GM12891 (cell line): ENCODE data around the gene SAYSD1.

ENCODE experiments used
- DNase-seq: peaks from one replicate; pipeline ENCODE4 v3.0.0; 2011; ENCODE audit warnings: low spot score; ENCODE audit not compliant: insufficient read length
- FAIRE-seq: peaks from 2 replicates; lab custom pipeline; 2011; peaks lifted over from hg19 to GRCh38; lab: Jason Lieb, UNC
- PAX5 ChIP-seq: IDR thresholded peaks from 2 replicates; pipeline ENCODE4 v1.6.1; 2011; ENCODE audit warnings: low read length, moderate library complexity, mild to moderate bottlenecking; ENCODE audit not compliant: insufficient read depth, severe bottlenecking
- POLR2A ChIP-seq: IDR thresholded peaks from 2 replicates; pipeline ENCODE4 v1.6.1; 2011; ENCODE audit warnings: low read depth, low read length, control low read depth
- POLR2AphosphoS5 ChIP-seq: IDR thresholded peaks from 2 replicates; pipeline ENCODE4 v1.6.1; 2011; ENCODE audit warnings: low read depth, low read length, control low read depth
- POU2F2 ChIP-seq: IDR thresholded peaks from 2 replicates; pipeline ENCODE4 v1.6.1; 2011; ENCODE audit warnings: low read depth, mild to moderate bottlenecking, control low read depth, low read length, moderate library complexity
- SPI1 ChIP-seq: IDR thresholded peaks from 2 replicates; pipeline ENCODE4 v1.6.1; 2011; ENCODE audit warnings: low read depth, low read length, control low read depth
- TAF1 ChIP-seq: IDR thresholded peaks from 2 replicates; pipeline ENCODE4 v1.6.1; 2011; ENCODE audit warnings: low read depth, low read length, control low read depth

Gene SAYSD1

DNA sequence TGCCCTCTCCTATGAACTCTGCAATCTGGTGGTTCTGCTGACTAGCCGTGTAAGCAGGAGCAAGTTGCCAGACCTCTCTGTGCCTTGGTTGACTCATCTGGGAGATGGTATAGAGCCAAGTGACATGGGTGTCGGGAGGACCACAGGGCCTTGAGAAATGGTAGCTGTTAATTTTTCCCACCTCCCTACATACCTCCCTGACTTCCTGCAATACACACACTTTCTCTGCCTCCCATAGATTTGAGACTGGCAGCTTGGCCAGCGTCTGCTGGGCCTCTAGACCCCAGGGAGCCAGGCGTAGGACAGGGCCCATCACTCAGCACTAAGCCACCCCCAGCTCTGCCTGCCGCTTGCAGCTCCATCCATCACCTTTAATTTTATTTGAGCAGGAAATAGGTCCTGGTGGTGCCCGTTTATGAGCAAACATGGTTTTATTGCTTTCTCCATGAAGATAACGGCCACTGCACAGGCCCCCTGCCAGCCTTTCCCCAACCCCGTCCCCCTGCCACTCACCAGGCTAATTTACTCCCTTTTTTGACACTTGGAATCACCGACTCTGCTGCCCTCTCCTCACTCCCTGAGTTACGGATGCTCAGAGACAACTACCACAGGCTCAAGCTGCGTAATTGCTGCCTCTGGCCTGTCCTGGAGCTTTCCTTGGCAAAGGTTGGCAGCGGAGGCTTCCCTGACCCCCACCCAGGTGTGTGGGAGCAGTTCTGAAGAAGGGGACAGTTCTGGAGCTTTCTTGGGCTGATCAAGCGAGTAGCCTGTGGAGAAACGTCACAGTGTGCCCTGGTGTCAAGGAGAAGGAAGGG lies 55.3 kb downstream of the SAYSD1 start:
- no peak for FAIRE-seq

DNA sequence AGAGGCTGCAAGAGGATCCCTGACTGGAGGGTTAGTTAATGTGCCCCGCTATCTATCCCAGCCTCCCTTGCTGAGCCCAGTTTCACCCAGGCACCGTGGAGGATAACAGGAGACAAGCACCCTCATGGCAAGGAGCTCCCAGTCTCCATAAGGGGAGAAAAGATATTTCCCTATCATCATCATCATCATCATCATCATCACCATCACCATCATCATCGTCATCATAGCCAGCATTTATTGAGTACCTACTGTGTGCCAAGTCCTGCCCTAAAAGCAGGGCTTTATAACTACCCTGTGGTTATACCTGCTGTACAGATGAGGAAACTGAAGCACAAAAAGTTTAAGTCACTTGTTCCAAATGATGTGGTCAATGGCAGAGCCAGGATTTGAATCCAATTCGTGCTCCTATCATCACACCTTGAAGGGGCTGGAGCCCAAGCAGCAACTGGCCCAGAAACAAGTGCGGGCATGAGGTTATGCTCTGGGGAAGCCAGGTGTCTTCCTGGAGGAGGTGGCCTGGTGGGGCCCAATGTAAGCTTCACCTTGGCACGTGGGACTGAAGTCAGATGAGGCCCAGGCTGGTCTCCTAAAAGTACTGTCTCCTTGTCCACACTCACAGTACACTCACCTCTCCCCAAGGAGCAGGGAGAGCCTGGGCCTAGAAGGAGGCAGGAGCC lies 56.4 kb downstream of the SAYSD1 start:
- FAIRE-seq (no peak), DNase-seq (no peak)
- TF ChIP-seq POLR2AphosphoS5 (no peak), PAX5 (no peak), SPI1 (no peak), POU2F2 (no peak), POLR2A (no peak), TAF1 (no peak)

More for the DNA sequence above, 55.3 kb downstream of the SAYSD1 start:
- TF ChIP-seq SPI1 (no peak), POU2F2 (no peak), TAF1 (no peak), PAX5 (no peak), POLR2A (no peak), POLR2AphosphoS5 (no peak)
- no peak for DNase-seq

DNA sequence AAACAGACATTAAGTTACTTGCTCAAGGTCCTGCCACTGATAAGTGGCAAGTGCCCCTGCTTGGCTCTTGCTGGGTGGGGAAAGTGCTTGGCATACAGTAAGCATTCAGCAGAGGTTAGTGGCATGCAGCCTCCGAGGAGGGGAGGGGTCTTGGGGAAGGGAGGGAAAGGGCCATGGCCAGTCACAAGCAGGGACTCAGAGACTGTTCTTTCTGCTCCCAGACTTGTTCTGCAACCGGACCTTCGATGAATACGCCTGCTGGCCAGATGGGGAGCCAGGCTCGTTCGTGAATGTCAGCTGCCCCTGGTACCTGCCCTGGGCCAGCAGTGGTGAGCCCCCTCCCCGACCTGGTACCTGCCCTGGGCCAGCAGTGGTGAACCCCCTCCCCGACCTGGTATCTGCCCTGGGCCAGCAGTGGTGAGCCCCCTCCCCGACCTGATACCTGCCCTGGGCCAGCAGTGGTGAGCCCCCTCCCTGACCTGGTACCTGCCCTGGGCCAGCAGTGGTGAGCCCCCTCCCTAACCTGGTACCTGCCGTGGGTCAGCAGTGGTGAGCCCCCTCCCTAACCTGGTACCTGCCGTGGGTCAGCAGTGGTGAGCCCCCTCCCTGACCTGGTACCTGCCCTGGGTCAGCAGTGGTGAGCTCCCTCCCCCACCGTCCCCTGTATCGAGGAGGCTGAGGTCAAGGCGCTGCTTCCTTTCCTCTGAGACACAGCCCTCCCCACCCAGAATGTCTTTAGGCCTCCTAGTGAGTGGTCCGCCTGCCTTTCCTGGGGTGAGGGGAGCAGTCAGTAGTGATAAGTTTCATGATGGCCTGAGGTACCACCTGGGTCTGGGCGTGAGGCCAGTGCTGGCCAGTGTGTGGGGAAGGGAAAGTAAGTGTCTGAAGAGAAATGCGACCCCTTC lies 57.5 kb downstream of the SAYSD1 start:
- FAIRE-seq, result no peak
- TF ChIP-seq PAX5 (no peak), TAF1 (no peak), POLR2AphosphoS5 (no peak), SPI1 (no peak), POLR2A (no peak), POU2F2 (no peak)

DNA sequence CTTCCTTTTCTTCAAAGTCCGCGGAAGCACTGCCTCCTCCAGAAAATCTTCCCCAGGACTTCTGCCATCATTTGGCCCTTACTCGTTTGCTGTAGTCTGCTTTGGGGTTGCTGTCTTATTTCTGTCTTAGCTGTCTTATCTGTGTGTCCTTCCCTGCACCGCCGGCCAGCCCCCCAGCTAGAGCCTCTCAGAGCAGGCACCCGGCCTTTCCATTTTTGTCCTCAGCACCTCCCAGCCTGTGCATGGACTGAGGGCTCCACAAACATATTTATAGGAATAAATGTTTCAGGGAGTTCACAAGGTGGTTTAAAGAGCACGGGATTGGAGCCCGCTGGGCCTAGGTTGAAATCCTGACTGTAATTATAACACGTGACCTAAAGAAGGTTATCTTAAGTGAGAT lies 58.3 kb downstream of the SAYSD1 start:
- FAIRE-seq, result no peak

More for the DNA sequence above, 57.5 kb downstream of the SAYSD1 start:
- no peak for DNase-seq

DNA sequence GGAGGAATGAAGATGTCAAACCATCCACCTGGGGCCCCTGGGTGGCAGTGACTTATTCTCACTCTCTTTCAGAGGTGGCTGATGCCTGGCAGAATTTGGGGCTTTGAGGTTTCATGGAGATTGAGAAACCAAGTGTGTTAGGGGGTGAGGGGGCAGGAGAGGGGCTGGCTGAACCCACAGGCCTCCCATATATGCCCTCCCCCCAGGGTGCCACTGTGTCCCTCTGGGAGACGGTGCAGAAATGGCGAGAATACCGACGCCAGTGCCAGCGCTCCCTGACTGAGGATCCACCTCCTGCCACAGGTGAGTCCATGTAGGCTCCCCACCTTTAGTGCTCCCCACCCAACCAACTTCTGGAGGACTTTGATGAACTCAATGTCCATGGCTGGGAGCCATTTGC lies 58.8 kb downstream of the SAYSD1 start:
- FAIRE-seq, result no peak
- TF ChIP-seq POU2F2 (no peak), SPI1 (no peak), POLR2AphosphoS5 (no peak), POLR2A (no peak)
- DNase-seq, result no peak

More for the DNA sequence above, 58.3 kb downstream of the SAYSD1 start:
- no peak for DNase-seq
- no peak for TF ChIP-seq POU2F2
- TF ChIP-seq POLR2A, result no peak
- TF ChIP-seq PAX5, result no peak
- no peak for TF ChIP-seq POLR2AphosphoS5
- no peak for TF ChIP-seq SPI1
- TF ChIP-seq TAF1, result no peak

DNA sequence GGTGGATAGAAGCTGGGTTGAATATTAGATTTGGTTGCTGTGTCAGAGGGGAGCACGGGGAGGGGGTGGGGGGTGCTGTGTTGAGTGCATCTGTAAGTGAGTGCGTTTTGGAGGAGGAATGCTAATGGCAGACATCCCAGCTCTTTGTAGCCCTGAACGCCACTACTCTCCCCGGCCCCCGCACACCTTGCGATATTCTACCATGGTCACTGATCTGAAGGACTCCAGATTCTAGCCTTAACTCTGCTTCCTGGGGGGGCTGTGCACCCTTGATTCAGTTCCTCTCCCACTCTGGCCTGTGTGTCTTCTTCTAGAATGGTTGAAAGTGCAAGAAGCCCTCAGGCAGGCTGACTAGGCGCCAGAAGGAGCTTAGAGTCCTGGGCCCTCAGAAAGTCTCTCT lies 59.3 kb downstream of the SAYSD1 start:
- TF ChIP-seq PAX5, result no peak
- no peak for TF ChIP-seq POLR2AphosphoS5
- TF ChIP-seq POU2F2, result no peak
- no peak for TF ChIP-seq SPI1
- TF ChIP-seq POLR2A, result no peak
- TF ChIP-seq TAF1, result no peak
- DNase-seq (no peak), FAIRE-seq (no peak)

DNA sequence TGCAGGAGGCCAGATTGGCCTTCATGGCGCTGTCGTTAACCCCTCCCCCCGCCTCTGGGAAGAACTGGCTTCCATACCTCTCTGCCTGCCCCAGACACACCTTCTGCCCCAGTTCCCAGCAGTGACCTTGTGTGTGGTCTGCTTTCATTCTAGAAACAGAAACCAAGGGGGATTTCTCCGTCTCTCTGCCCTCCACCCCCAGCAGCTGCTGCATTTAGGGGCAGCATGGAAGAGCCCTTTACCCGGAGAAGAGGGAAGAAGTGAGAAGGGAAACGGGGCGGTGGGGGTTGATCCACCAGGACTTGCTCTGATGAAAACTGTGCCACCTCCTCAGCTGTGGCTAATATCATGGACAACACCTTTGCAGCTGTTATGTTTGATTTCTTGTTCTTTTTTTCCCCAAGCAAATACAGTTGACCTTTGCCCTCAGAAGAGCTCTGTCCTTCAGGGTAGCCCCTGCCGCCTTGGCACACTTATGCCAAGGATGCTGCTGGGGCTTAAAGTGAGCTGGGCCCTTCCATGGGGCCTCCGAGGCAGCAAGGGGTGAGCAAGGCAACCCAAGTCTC lies 60.3 kb downstream of the SAYSD1 start:
- no peak for FAIRE-seq
- no peak for DNase-seq
- TF ChIP-seq TAF1 (no peak), POLR2AphosphoS5 (no peak), SPI1 (no peak), POLR2A (no peak), POU2F2 (no peak), PAX5 (no peak)
